Mononuclear cell (primary cell): ENCODE results near the gene SNAPC2. TPM values are rescaled to one million over a fixed set of nuclear protein-coding genes. Genes with fewer than 3 reads are reported as not detected.
"Not testable (repeated sequence)": the region's sequence is repeated elsewhere in the genome, so short reads cannot be mapped to it uniquely, and the experiment has no call there.

Experiments
- H3K27me3 ChIP-seq: 2 replicates; pipeline ENCODE4 v1.6.0; 2011; ENCODE audit warnings: low read length, control low read depth; ENCODE audit not compliant: insufficient read depth
- H3K4me1 ChIP-seq: 2 replicates; pipeline ENCODE4 v1.5.1; 2011; ENCODE audit warnings: mild to moderate bottlenecking, low read length, control low read depth; ENCODE audit not compliant: insufficient read depth
- H3K4me3 ChIP-seq: 2 replicates; pipeline ENCODE4 v1.5.1; 2011; ENCODE audit warnings: mild to moderate bottlenecking, low read length, moderate library complexity
- H3K9me3 ChIP-seq: 2 replicates; pipeline ENCODE4 v1.5.1; 2011; ENCODE audit warnings: low read depth, mild to moderate bottlenecking, control low read depth, low read length
- total RNA-seq: library from RNA; depleted of rRNA; stranded (reverse); fragments of >200 nt; gene quantifications from one replicate; pipeline ENCODE4 v1.2.3, GENCODE V29; 2012

Gene SNAPC2
- total RNA-seq, 1 donor: 8.6 TPM

DNA sequence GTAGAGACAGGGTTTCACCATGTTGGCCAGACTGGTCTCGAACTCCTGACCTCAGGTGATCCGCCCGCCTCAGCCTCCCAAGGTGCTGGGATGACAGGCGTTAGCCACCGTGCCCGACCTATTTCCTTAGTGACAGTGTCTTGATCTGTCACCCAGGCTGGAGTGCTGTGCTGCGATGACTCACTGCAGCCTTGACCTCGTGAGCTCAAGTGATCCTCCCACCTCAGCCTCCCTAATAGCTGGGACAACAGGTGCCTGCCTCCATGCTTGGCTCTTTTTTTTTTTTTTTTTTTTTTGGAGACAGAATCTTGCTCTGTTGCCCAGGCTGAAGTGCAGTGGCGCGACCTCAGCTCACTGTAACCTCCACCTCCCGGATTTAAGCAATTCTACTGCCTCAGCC is 9.9 kb downstream of the SNAPC2 start:
- not testable (repeated sequence) for H3K27me3 ChIP-seq, H3K4me3 ChIP-seq, H3K9me3 ChIP-seq
- peaks cover 10% of the 10 kb centered on the region for H3K4me1 ChIP-seq

DNA sequence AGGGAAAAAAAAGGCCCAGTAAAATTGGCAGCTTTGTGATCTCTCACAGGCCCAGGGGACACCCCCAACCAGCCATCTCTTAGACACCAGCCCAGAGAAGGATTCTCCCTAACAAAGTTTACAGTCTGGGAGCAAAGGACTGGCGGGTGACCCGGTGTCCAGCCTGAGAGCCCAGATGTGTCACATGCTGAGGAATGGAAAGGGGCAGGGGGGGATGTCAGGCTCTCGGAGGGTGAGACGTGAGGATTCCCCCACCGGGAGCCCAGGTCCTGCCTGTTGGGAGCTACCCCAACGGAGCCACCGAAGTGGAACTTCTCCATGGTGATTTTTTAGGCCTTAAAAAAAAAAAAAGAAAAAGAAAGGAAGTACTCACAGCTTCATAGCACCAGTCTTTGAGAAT is 10.6 kb downstream of the SNAPC2 start:
- Histone ChIP-seq H3K27me3 (no peaks in the 10 kb centered on the region), H3K4me1 (peaks cover 4% of the 10 kb centered on the region), H3K9me3 (no peaks in the 10 kb centered on the region), H3K4me3 (no peak overlapping the region)

DNA sequence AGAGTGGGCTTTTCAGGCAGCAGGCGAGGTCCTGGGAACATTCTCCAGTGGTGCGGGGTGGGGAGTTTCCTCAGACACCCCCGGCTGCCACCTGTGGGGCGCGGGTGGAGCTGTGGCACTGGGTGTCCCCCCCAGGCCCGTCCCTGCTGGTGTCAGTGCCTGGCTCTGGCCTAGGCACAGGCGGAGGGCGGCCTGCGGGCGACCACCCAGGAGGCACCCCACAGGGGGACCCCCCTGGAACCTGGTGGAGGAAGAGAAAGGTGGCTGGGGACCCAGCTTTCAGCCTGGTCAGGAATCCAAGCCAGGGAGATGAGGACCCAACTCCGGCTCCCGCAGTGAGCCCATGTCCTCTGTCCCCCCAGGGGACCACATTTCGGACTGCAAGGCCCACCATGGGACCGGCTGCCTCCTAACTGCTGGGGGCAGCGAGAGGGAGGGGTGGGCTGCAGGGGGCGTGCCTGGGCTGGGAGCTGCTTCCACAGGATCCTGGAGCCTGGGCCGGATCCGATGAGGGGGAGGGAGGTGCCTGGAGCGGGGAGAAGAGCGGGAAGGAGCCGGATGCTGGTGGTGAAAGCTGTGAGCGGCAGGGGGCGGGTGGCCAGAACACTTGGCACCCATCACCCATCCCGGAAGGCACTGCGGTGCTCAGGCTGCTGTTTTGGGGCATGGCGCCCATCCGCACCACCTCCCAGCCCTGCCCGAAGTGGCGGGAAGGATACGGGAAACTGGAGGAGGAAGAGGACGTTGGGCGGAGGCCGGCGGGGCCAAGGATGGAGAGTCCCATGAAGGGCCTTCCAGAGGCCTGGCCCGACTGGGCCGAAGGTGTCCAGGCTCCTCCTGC is 11.3 kb downstream of the SNAPC2 start:
- Histone ChIP-seq H3K4me3 (no peak overlapping the region), H3K27me3 (no peaks in the 10 kb centered on the region), H3K9me3 (no peaks in the 10 kb centered on the region), H3K4me1 (peaks cover under 1% of the 10 kb centered on the region)

DNA sequence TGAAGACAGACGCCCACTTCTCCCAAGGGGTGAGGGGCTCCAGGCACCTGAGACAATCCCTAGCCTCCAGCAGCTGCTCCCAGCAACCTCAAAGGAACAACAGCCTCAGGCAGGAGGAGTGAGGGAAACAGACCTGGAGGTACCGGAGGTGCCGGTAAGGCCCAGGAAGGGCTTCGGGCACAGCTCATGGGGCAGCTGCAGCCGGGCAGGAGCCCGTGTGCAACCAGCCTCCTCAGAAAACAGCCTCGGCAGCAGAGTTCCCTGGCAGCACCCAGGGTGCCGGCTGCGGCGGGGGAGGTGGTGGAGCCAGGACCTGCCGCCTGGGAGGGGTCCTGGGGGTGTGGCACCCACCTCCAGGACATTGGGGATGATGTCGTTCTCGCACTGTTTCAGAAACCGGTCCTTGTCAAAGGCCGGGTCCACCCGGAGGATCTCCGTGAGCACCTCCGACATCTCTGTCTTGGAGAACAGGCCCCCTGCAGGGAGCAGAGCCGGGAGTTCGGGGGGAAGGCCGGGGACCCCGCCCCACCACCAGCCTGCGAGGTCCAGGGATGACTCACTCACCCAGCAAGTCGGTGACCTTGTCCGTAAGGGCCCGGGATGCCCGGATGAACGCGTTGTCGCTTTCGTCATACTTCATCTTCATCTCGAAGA is 12.3 kb downstream of the SNAPC2 start:
- Histone ChIP-seq H3K4me1 (no peaks in the 10 kb centered on the region), H3K4me3 (no peak overlapping the region), H3K9me3 (no peaks in the 10 kb centered on the region), H3K27me3 (no peaks in the 10 kb centered on the region)

DNA sequence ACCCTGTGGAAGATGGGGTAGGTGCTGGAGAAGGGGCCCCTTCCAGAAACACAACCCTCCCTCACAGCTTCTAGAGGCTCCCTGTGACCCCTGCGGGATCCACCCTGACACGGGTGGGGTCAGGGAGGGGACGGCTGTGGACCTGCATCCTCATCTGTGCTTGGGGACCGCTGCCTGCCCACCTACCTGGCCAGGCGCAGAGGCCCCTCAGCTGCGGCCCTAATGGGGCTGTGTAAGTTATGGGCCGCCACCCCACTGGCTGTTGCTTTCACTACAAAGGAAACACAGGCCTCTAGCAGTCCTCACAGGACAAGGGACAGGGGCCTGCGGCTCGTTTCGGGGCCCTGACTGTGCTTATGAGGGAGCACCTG is 12.8 kb downstream of the SNAPC2 start:
- H3K4me3 ChIP-seq: no peak overlapping the region
- no peaks in the 10 kb centered on the region for H3K9me3 ChIP-seq
- H3K27me3 ChIP-seq: no peaks in the 10 kb centered on the region
- H3K4me1 ChIP-seq: no peaks in the 10 kb centered on the region

DNA sequence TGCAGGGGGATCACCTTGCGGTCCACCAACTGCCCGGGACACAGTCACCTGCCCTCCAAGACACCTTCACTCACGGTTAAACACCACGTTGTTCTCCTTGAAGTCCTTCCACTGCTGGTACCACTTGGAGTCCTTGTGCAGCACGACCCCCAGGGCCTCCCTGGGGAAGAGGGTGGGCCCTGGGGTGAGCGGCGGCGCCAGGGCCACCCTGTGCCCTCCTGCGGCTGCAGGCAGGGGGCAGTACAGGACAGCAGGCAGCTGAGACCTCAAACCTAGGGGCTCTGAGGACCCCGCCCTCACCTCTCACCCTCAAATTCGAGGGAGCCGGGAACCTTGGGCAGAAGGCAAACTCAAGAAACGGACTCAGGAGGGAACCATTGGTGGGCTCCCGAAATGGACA is 13.3 kb downstream of the SNAPC2 start:
- Histone ChIP-seq H3K9me3 (no peaks in the 10 kb centered on the region), H3K4me1 (no peaks in the 10 kb centered on the region), H3K4me3 (no peak overlapping the region), H3K27me3 (no peaks in the 10 kb centered on the region)

DNA sequence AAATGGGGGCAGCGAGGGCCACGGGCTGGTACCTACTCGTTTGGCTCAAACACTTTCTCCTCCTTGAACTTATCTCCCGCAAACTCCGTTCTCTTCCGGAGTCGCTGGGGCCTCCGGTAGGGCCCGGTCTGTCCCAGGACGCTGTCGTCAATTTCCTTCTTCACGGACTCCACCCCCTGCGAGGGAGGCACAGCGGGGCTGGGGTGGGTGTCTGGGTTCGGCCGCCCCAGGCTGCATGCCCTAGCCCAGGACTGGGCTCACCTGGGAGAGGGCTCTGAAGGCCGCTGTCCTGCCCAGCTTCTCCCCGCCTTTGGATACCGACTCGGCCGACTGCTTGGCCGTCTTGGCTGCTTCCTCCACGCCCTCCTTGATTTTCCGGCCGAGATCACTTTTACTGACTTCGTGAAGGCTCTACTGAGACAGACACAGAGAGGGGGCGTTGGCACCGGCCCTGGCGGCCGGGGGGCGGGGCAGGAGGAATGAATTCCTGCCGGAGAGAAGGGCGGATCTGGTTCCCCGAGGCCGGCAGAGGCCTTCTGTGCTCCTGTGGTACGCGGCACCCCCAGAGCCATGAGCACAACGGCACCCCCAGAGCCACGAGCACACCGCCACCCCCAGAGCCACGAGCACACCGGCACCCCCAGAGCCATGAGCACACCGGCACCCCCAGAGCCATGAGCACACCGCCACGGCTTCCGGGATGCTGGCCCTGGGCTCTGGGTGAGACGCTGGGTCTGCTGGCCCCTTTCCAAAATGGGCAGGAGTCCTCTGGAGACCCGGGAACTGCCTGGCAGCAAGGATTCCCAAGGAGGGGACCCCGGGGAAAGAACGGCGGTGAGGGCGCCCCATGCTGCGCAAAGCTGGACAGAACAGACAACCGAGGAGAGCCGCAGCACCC is 13.9 kb downstream of the SNAPC2 start:
- no peak overlapping the region for H3K4me3 ChIP-seq

DNA sequence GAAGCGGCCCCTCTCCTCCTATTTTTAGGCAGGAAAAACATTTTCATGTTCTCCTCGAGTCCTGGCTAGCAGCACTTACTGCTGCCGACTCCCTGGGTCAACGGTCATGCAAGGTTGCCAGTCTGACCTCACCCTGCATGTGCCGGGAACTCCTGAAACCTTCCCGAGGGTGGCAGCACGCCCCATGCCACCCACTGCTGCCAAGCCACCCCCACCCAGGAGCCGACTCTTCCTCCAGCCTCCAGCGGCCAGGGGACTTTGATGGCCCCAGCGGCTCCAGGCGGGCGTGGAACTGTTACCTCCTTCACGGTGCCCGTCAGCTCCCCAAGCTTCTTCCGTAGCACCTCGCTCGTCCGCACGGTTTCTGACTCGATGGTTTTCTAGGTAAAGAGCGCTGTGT is 14.6 kb downstream of the SNAPC2 start:
- Histone ChIP-seq H3K4me1 (no peaks in the 10 kb centered on the region), H3K27me3 (no peaks in the 10 kb centered on the region), H3K9me3 (no peaks in the 10 kb centered on the region), H3K4me3 (no peak overlapping the region)

More for the DNA sequence above, 13.9 kb downstream of the SNAPC2 start:
- Histone ChIP-seq H3K27me3 (no peaks in the 10 kb centered on the region), H3K9me3 (no peaks in the 10 kb centered on the region), H3K4me1 (no peaks in the 10 kb centered on the region)

DNA sequence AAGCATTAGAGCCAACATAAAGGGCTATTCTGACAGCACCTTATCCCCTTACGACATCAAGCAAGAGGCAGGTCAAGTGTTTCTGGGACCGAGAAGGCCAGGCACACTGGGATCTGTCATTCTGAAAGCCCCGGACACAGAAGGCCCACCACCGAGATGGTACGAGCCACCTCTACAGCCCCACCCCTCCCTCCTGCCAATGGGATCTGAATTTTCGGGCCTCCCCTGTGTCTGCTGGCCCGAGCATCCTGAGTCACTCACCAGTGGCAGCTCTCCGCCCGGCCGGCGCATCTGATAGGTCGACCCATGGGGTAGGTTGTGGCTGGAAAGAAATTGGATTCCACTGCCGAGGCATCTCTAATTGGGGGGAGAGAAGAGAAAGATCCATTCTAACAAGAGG is 20.7 kb downstream of the SNAPC2 start:
- no peaks in the 10 kb centered on the region for H3K9me3 ChIP-seq
- H3K4me1 ChIP-seq: peaks cover 22% of the 10 kb centered on the region
- H3K27me3 ChIP-seq: no peaks in the 10 kb centered on the region

DNA sequence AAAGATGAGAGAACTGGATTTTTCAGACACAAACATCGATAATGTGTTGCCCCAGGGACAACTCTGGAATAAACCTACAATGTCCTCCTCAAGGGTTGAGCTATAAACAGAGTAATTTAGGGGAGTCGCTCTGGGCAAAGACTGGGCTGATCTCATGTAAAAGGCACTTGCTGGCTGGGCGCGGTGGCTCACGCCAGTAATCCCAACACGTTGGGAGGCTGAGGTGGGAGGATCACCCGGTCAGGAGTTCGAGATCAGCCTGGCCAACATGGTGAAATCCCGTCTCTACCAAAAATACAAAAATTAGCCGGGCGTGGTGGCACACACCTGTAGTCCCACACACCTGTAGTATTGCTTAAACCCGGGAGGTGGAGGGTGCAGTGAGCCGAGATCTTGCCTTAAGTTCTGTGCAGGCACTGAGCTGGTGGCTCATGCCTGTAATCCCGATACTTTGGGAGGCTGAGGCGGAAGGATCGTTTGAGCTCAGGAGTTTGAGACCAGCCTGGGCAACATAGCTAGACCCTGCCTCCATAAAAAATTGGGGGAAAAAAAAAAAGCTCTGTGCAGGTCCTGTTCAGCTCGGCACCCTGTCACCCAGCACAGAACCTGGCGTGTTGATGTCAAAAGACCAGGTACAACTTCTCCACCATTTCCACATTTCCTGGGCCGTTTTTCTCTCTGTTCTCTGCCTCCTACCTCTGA is 21.9 kb downstream of the SNAPC2 start:
- Histone ChIP-seq H3K27me3 (no peaks in the 10 kb centered on the region), H3K4me3 (no peak overlapping the region), H3K9me3 (no peaks in the 10 kb centered on the region), H3K4me1 (peaks cover 22% of the 10 kb centered on the region)

More for the DNA sequence above, 20.7 kb downstream of the SNAPC2 start:
- no peak overlapping the region for H3K4me3 ChIP-seq

DNA sequence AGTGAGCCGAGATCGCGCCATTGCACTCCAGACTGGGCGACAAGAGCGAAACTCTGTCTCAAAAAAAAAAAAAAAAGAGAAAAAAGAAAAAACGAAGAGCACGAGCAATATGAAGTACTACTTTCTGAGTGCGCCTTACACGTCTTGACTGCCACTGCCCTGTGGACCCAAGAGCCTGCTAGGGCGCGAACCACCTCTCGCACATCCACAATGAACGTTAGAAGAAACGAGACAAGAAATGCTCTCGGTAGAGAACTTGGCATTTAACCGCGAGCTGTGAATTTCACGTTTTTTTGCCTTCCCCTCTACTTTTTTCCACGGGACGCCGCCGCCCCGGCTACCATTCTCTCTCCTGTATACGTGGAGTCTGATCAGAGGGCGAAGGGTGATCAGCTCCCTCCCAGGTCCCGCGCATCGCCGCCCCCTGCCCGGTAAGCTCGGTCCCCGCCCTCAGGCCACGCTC is 22.9 kb downstream of the SNAPC2 start:
- no peaks in the 10 kb centered on the region for H3K27me3 ChIP-seq
- H3K9me3 ChIP-seq: no peaks in the 10 kb centered on the region
- H3K4me3 ChIP-seq: peak overlapping the region; percentile 73
- H3K4me1 ChIP-seq: peaks cover 22% of the 10 kb centered on the region

DNA sequence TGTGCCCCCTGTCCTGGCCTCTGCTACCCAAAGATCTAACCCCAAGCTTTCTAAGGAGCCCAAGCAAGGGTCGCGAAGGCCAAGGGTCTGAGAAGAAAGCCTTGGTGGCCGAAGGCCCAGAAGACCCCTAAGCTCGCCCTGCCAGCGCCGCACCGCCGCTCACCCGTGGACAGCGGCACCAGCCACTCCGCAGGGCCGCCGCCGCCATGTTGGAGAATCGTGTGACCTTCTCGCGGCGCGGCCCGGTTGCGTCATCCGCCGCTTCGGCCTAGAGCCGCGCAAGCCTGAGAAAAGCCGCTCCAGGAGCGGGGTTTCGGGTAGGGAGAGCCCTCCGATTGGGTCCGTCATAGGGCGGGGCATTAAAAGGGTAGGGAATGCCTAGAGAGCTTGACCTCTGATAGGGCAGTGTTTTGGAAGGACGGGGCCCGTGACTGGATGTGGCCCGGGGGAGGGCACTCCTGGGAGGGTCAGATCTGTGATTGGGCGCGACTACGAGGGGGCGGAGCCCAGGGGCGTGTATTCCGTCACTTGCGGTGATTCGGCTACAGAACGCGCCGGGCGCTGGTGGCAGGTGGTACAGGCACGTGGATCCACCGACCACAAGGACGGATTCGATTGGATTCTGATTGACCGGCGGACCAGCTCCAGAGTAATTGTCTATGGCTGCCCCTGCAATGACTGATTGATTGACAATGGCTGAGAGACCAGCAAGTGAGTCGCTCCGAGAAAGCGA is 23.5 kb downstream of the SNAPC2 start, which contains the start of gene TIMM44:
Gene TIMM44 (minus strand): TSS at position 223 of the 733 bp plus-strand sequence. CDS start 15 bp downstream, at position 208.
- Histone ChIP-seq H3K4me1 (peaks cover 22% of the 10 kb centered on the region), H3K4me3 (peak within 1 kb of the TSS; percentile 73), H3K27me3 (no peaks in the 10 kb centered on the region), H3K9me3 (no peaks in the 10 kb centered on the region)

DNA sequence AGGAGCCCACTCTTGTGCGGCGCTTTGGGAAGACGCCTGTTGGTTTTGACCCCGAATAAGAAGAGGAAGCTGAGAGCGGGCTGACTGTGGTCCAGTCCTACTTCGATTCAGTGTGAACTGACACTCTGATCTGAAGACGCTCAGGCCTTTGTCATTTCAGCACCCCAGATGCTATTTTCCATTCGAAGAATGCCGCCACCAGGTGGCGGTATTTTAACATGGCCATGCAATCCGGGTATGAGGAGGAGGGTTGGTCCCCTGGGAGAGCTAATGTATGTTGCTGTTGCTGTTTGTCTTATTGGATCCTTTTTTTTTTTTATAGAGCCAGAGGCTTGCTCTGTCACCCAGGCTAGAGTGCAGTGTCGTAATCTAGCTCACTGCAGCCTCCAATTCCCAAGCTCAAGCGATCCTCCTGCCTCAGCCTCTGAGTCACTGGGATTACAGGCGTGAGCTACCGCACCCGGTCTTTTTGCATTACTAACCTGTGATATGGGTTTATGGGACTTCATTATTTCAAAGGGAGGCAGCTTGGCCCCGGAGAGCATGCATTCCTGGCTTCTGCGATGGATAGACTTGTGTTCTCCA is 24.1 kb downstream of the SNAPC2 start:
- H3K4me1 ChIP-seq: peaks cover 22% of the 10 kb centered on the region
- H3K4me3 ChIP-seq: peak overlapping the region; percentile 73
- no peaks in the 10 kb centered on the region for H3K9me3 ChIP-seq
- H3K27me3 ChIP-seq: no peaks in the 10 kb centered on the region
